GM12874 (cell line): Measurements from ENCODE around the gene DLGAP1.

Experiments used
- TF ChIP-seq, protein P1 (sequence below): IDR thresholded peaks from 2 replicates; pipeline ENCODE4 v1.5.1; 2011; ENCODE audit warnings: low read depth, mild to moderate bottlenecking, control low read depth, low read length, moderate library complexity; ENCODE audit not compliant: insufficient read depth

Gene DLGAP1

DNA sequence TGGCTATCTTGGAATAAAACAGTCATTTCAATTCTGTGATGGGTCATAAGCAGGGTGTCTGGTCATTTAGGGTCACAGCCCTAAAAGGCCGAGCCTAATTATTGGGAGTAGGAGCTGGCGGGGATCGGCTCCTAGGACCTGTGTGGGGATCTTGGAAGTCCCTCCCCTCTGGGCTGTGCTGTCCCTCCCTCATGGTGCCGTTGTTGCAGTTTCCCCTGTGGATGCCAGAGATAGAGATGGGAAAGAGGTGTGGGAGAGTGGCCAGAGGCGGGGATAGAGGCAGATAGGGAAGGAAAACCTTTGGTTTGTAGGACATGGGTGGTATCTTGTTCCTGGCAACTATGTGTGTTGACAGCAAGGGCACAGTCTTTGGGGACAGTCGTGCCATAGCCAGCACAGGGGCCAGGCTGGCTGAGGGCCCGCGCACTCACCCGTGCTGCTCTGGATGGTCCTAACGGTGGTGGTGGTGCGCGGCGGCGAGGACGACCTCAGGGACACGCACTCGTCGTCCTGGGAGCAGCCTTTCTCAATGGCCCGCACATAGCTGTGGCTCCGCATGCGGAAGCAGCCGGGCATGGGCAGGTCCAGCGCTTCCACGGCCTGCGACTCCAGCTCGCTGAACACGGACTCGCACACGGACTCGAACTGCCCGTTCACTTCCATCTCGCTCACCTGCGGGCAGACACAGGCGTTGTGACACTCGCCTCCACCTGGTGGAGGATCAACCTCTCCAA, 726.2 kb downstream of the DLGAP1 start:
- TF ChIP-seq, protein P1, sequence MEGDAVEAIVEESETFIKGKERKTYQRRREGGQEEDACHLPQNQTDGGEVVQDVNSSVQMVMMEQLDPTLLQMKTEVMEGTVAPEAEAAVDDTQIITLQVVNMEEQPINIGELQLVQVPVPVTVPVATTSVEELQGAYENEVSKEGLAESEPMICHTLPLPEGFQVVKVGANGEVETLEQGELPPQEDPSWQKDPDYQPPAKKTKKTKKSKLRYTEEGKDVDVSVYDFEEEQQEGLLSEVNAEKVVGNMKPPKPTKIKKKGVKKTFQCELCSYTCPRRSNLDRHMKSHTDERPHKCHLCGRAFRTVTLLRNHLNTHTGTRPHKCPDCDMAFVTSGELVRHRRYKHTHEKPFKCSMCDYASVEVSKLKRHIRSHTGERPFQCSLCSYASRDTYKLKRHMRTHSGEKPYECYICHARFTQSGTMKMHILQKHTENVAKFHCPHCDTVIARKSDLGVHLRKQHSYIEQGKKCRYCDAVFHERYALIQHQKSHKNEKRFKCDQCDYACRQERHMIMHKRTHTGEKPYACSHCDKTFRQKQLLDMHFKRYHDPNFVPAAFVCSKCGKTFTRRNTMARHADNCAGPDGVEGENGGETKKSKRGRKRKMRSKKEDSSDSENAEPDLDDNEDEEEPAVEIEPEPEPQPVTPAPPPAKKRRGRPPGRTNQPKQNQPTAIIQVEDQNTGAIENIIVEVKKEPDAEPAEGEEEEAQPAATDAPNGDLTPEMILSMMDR, result no peak

DNA sequence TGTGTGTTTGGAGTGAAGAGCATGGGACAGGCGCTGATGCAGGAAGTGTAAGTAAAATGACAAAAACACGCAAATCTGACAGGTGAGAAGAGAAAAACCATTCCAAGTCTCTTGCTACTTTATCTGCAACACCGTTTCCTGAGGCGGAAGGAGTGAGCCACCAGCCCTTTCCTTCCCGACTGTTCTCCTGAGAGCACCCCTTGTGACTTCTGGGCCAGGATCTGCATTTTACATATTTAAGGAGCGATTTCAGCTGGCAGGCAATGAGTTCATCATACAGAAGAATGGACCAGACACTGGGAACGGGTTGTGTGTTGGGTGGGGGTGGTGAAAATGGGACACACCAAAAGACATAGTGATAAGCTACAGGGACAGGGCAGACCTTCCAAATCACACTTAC, 727.8 kb downstream of the DLGAP1 start:
- TF ChIP-seq, protein P1, result no peak

DNA sequence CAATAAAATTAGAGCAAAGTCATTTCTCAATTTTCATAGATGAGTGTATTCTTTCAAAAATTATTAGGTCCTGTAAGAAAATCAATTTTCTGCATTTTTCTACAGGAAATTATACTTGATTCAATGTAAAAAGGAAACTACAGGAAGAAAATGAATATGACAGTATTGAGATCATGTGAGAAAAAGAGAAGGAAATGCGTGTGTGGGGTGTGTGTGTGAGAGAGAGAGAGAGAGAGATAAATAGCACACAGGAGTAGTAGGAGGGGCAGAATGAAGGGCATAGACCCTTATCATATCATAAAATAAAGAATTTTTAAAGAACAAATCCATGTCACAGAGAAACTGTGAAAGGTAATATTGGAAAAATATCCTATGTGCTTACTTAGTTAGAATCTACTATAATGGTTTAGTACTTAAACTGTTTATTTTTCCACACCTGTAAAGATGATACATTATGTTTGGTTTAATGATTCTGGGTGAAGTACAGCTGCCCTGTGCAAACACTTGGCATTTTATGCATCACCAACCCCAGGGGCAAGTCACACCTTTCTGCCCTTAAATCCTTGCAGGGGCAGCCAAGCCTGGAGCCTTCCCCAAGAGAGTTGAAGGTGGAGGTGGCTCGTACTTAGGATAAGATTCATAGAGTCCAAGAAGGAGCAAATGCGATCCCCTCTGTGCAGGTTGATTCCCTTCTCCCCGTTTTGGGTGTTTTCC, 728.7 kb downstream of the DLGAP1 start:
- TF ChIP-seq, protein P1, result no peak

DNA sequence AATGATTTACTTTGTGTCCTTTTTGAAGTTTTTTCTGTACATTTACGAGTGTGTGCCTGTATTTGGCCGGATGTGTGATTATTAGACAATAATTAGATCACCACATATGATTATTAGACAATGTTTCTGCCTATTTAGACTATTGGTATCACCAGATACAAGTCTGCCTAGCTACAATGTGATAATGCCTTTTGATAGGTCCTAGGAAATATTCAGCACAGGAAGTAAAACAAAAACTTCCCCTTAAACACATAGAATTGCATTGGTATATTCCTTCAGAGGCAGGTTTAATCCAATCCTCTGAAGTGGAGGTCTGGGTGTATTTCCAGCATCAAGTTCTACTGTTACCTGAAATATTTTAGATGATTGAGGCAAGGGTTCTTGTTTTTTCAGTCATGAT, 730.0 kb downstream of the DLGAP1 start:
- TF ChIP-seq, protein P1, result no peak

DNA sequence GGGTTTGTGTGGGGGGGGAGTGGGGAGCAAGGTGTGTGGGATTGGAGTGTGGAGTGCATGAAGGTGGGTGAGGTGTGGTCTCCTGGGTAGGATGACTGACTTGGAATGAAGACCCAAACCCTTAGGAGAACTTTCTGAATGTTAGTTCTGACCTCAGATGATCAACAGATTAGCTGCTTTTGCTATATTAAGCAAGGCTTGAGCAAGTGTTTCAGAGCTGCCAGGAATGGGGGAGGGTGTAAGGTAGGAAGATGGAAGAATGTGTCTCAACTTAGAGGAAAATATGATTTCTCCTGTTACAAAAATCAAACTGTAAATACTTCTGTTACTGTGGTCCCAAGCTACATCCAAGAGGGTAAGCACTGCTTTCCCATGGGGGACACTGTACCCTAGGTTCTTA, 731.6 kb downstream of the DLGAP1 start:
- TF ChIP-seq, protein P1, result no peak

DNA sequence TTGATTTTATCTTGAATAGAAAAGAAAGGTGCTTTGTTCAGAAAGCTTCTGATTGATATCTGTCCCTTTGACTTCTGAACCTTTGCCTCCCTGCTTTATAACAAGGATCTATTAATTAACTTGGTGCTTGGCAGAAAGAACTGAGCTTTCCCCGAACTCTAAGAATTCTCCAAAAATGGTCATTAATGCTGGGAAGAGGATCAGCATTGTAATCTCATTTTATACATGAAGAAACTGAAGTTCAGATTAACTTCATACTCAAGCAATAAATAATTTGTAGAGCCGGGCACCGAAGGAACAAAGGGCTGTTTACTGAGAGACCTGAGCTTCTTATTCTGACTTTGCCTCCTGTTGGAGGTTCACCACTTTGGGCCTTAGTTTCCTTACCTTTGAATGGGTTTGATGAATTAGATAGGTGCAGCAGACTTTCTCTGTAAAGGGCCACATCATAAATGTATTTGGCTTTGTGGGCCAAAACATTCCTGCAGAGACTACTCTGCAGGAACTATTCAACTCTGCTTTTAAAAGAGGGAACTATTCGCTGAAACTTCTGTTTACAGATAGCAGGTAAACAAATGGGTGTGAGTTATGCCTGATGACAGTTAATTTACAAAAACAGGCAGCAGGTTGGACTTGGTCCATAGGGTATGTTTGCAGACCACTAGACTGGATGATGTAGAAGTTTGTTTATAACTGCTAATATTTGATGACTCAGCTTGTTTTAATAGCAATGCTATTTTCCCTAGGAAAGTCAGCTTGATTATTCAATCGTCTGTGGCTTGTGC, 732.3 kb downstream of the DLGAP1 start:
- TF ChIP-seq, protein P1, result no peak

DNA sequence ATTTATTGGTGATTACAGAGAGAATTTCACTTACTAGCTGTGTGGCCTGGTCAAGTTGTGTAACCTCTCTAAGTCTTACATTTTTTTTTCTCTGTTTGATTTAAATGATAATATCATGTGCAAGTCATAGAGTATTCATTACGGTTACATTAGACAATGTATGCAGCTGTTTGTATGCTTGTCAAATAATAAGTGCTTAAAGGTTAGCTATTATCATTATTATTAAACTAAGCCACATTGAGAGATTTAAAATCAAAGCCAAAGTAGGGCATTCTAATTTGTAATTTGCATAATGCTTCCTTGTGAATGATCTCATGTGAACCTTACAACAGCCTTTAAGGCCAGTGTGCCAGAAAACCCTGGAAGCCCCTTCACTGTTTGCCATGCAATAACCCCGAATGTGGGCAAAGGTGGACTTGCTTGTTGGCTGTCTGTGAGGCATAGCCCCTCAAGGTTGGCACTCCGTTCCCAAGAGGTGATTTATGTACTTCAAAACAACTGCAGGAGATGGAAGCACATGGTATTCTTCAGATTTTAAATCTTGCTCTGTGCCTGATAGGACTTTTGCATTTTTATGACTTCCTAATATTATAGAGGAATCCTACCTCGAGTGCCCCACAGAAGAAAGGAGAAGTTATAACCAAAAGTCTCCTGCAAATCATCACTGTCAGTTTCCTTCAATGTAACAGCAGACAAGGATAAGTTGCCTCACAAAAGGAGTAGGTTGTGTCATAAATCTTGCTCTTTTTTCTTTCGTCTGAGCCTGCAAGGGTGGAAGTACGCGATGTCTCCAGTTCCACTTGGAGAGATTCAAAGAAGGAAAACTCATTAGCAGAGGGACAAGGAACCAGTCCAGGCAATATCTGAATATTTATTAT, 733.1 kb downstream of the DLGAP1 start:
- TF ChIP-seq, protein P1, result no peak
